HCT116 (cell line): ENCODE results near the gene FER.

Experiments used
- CTCF ChIP-seq, 3 experiments: fragments of 200-600 bp in 1 of 3; sonication (generic) in 1 of 3; IDR thresholded peaks in 2 of 3; conservative IDR thresholded peaks in 1 of 3; 2 replicates each; pipeline ENCODE4 v1.5.1; 2012 to 2017; ENCODE audit warnings: low read depth in 2 of 3, low read length in 2 of 3, antibody characterized with exemption in 1 of 3, borderline replicate concordance in 1 of 3, control low read depth in 1 of 3, mild to moderate bottlenecking in 1 of 3, mixed read lengths in 1 of 3, mixed run types in 1 of 3, moderate library complexity in 1 of 3; ENCODE audit not compliant: insufficient read depth in 1 of 3
- EGR1 ChIP-seq: IDR thresholded peaks from 2 replicates; pipeline ENCODE4 v1.6.1; 2012; ENCODE audit warnings: low read depth
- EZH2 ChIP-seq: fragments of 200-600 bp; sonication (generic); IDR thresholded peaks from 2 replicates; pipeline ENCODE4 v1.6.1; 2017; ENCODE audit warnings: antibody characterized with exemption, mixed run types
- EZH2phosphoT487 ChIP-seq: fragments of 200-600 bp; IDR thresholded peaks from 2 replicates; pipeline ENCODE4 v1.6.1; 2018; ENCODE audit warnings: antibody characterized with exemption, borderline replicate concordance
- POLR2A ChIP-seq: IDR thresholded peaks from 2 replicates; pipeline ENCODE4 v1.7.0; 2011; ENCODE audit warnings: borderline replicate concordance; ENCODE audit not compliant: insufficient read depth, insufficient read length; ENCODE audit errors: extremely low read depth
- RAD21 ChIP-seq: IDR thresholded peaks from 2 replicates; pipeline ENCODE4 v1.6.1; 2012; ENCODE audit warnings: low read depth, mild to moderate bottlenecking
- REST ChIP-seq: IDR thresholded peaks from 2 replicates; pipeline ENCODE4 v1.6.1; 2012; ENCODE audit warnings: low read depth
- SRF ChIP-seq: IDR thresholded peaks from 2 replicates; pipeline ENCODE4 v1.6.1; 2012; ENCODE audit warnings: low read depth
- YY1 ChIP-seq: IDR thresholded peaks from 2 replicates; pipeline ENCODE4 v1.6.1; 2011; ENCODE audit warnings: low read length, low read depth, moderate library complexity, mild to moderate bottlenecking; ENCODE audit not compliant: insufficient replicate concordance; ENCODE audit errors: extremely low read depth
- ZBTB33 ChIP-seq: IDR thresholded peaks from 2 replicates; pipeline ENCODE4 v1.6.1; 2011; ENCODE audit warnings: mild to moderate bottlenecking, low read length, moderate library complexity; ENCODE audit not compliant: insufficient replicate concordance; ENCODE audit errors: extremely low read depth

GRCh38 chr5:108786806-108787483 lies 39.2 kb downstream of the FER start:
- no peak for TF ChIP-seq SRF
- TF ChIP-seq CTCF (IDR thresholded peaks at IDR 0.05 in 2 of 3, conservative IDR thresholded peaks at IDR 0.05 in 1 of 3; ENCODE audit: borderline replicate concordance in 1 of 3, insufficient read depth in 1 of 3, low read depth in 2 of 3, low read length in 2 of 3) = no peak
- TF ChIP-seq POLR2A = no peak
- TF ChIP-seq ZBTB33 = no peak
- no peak for TF ChIP-seq REST
- no peak for TF ChIP-seq YY1
- TF ChIP-seq EZH2 = no peak
- TF ChIP-seq EGR1 = no peak
- TF ChIP-seq EZH2phosphoT487 = no peak
- TF ChIP-seq RAD21 = no peak
